GM21381 (cell line): ENCODE results near the gene RADIL.
"Not testable (repeated sequence)": the region's sequence is repeated elsewhere in the genome, so short reads cannot be mapped to it uniquely, and the experiment has no call there.

Source experiments
- ATAC-seq: cut with Tn5 transposase; IDR thresholded peaks from one replicate; pipeline ENCODE4 v1.9.1; 2021; ENCODE audit warnings: mild to moderate bottlenecking, moderate library complexity; ENCODE audit not compliant: unreplicated experiment

Gene RADIL, protein sequence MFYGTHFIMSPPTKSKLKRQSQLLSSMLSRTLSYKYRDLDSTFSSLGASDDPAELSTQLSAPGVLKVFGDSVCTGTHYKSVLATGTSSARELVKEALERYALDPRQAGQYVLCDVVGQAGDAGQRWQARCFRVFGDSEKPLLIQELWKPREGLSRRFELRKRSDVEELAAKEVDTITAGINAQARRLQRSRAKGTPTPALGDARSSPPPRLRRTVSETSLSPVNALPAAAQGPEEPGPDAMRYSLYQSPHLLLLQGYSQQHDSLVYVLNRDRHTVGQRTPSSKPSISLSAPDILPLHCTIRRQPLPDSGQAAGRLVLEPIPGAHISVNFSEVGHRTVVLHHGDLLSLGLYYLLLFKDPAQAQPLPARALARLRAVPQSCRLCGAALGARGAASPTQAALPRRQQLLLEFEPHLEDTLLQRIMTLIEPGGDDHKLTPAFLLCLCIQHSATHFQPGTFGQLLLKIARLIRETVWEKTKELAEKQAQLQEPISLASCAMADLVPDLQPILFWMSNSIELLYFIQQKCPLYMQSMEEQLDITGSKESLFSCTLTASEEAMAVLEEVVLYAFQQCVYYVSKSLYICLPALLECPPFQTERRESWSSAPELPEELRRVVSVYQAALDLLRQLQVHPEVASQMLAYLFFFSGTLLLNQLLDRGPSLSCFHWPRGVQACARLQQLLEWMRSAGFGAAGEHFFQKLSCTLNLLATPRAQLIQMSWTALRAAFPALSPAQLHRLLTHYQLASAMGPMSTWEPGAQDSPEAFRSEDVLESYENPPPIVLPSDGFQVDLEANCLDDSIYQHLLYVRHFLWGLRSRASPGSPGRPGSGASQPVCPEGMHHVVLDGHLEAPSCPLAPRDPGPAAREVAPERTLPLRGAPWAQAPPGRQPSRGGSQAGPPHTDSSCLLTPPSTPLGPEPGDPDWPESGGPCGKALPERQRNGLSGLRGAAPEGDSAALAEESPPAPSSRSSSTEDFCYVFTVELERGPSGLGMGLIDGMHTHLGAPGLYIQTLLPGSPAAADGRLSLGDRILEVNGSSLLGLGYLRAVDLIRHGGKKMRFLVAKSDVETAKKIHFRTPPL

GRCh38 chr7:4883372-4884144 lies at the start of gene RADIL:
RADIL (minus strand) TSS chr7:4883716; CDS start chr7:4878139, 5,577 bp downstream.
- ATAC-seq, result peak; percentile 77

- ATAC-seq, result no peak
These were observed 48.4 kb upstream of the RADIL start for GRCh38 chr7:4931943-4932342.

DNA sequence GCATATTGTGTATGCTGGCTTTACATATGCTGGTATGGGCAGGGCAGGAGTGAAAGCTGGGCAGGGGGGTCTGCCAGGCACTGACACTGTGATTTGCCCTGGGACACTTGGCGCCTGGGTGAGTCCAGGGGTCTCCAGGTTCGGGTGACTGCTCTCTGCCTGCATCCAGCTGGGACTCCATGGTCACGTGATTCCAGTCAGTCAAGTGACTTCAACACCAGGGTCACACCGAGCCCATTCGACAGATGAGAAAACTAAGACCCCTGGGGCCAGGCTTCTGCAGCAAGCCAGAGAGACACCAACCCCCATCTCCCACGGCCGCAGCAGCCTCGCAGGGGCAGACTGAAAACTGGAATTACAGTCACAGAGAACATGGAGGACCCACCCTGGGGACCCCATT lies 45.5 kb upstream of the RADIL start:
- ATAC-seq, result no peak

DNA sequence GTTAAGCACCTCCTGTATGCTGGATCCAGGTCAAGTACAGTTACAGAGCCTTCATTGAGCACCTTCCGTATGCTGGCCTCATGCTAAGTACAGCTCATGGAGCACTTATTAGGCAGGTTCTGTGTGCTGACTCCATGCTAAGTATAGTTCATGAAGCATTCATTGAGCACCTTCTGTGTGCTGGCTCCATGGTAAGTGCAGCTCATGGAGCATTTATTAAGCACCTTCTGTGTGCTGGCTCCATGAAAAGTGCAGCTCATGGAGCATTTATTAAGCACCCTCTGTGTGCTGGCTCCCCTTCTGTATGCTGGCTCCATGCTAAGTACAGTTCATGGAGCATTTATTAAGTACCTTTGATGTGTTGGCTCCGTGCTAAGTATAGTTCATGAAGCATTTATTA lies 44.9 kb upstream of the RADIL start:
- no peak for ATAC-seq

GRCh38 chr7:4919969-4920766 lies 36.7 kb upstream of the RADIL start:
- ATAC-seq, result no peak

DNA sequence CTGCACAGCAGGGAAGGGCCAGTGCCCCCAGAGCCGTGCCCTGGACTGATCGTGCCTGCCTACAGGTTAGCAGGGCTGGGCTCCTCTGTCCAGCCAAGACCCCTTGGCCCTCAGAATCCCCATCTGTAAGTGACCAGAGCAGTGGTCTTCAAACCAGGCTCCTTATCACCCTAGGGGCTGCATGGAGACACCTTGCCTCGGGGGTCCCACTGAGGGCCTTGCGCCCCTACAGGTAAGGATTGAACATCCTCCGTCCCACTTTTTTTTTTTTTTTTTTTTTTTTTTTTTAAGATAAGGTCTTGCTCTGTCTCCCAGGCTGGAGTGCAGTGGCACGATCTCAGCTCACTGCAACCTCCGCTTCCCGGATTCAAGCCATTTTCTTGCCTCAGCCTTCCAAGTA lies 32.6 kb upstream of the RADIL start:
- ATAC-seq, result no peak

DNA sequence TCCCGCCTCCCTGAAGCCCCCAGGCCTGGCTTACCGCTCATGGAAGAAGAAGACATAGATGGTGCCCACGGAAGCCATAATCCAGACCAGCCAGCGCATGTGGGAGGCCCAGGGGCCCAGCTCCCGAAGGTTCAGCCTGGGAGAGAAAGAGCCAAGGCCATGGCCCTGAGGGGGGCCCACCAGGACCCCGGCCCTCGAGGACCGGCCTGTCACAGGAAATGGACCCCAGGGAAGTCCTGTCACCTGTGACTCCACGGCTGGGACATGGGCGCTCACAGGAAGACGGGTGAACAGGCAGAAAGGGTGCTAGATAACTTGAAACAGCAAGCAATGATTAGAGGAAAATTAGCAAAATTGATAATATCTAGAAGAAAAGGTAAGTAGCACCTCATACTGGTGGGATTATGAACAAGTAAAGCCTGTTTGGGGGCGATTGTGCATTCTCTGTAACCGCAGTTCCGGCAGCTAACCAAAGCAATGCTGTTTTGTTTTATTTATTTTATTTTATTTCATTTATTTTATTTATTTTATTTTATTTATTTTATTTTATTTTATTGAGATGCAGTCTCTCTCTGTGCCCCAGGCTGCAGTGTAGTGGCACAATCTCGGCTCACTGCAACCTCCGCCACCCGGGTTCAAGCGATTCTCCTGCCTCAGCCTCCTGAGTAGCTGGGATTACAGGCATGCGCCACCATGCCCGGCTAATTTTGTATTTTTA lies 27.8 kb upstream of the RADIL start:
- ATAC-seq, result no peak

- no peak for ATAC-seq
These were observed 23.2 kb upstream of the RADIL start for GRCh38 chr7:4906682-4907081.

- no peak for ATAC-seq
These were observed 21.7 kb upstream of the RADIL start for GRCh38 chr7:4905171-4905570.

DNA sequence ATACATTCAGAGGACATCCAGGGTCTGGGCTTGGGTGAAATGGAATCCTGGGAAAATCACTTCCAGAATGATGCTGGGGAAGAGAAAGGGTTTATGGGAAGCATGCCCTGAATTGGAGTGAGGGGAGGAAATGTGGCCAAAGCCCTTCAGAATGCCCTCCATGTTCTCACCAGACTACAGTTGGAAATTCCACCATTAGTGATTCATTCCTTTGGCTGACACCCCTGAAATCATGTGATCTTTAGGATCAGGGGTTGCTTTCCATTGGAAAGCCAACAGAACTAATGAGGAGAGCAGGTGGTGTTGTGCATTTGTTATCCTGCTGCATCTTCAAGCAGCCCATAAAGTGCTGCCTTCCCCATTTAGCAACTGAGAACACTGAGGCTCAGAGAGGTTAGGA lies 20.8 kb upstream of the RADIL start:
- ATAC-seq, result no peak

- no peak for ATAC-seq
These were observed 12.2 kb upstream of the RADIL start for GRCh38 chr7:4895766-4896165.

GRCh38 chr7:4894482-4894881 lies 11.0 kb upstream of the RADIL start:
- no peak for ATAC-seq

DNA sequence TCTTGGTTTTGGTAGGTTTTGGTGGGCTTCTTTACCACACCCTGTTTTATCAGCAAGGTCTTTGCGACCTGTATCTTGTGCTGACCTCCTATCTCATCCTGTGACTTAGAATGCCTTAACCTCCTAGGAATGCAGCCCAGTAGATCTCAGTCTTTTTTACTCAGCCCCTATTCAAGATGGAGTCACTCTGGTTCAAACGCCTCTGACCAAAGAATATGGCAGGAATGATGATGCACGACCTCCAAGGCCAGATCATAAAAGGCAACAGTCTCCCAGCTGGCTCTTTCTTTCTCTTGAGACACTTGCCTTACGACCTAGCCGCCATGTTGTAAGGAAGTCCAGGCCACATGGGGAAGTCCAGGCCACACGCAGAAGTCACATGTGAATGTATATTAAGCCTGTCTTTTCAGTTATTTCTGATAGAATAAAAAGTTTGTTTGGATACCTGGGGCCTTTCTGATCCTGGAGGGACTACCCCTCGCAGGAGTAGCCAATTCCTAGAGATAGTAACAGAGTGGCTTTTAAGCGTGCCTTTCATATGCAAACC lies 10.5 kb upstream of the RADIL start:
- no peak for ATAC-seq

- not testable (repeated sequence) for ATAC-seq
These were observed 9.7 kb upstream of the RADIL start for GRCh38 chr7:4893188-4893587.

DNA sequence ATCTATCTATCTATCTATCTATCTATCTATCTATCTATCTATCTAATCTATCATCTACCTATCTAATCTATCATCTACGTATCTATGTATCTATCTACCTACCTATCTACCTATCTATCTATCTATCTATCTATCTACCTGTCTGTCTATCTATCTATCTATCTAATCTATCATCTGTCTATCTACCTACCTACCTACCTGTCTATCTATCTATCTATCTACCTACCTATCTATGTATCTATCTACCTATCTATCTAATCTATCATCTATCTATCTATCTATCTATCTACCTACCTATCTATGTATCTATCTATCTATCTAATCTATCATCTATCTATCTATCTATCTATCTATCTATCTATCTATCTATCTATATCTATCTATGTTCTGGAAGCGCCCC lies 8.0 kb upstream of the RADIL start:
- ATAC-seq, result not testable (repeated sequence)

GRCh38 chr7:4889682-4890081 lies 6.2 kb upstream of the RADIL start:
- no peak for ATAC-seq

GRCh38 chr7:4888161-4888560 lies 4.6 kb upstream of the RADIL start:
- ATAC-seq, result no peak

DNA sequence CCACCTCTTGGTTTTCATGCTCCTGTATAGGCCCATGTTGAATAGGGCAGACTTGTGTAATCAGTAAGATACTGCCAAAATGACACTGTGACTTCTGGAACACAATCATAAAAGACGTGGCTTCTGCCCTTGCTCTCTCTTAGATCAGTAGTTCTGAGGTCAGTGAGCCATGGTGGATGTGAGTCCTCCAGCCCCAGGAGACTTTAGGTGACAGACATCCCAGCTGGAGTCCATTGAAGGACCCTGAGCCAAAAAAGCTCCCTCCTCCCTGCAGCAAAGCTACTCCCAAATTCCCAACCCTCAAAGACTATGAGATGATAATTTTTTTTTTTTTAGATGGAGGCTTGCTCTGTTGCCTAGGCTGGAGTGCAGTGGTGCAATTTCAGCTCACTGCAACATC lies 3.2 kb upstream of the RADIL start:
- no peak for ATAC-seq

- no peak for ATAC-seq
These were observed 1.8 kb upstream of the RADIL start for GRCh38 chr7:4885317-4885807.
